Right lobe of liver (tissue), 6 donors: ENCODE data around the gene KIAA1549. TPM values are rescaled to one million over a fixed set of nuclear protein-coding genes. Genes with fewer than 3 reads are reported as not detected.
"Not testable (repeated sequence)": the region's sequence is repeated elsewhere in the genome, so short reads cannot be mapped to it uniquely, and the experiment has no call there.

Experiments
- ATAC-seq, 4 donors: fragments of 200-7000 bp; cut with Tn5 transposase; one replicate each; pipeline ENCODE4 v1.9.1; 2020; ENCODE audit warnings: mild to moderate bottlenecking in 4 of 4, moderate library complexity in 4 of 4
- DNase-seq, 3 donors: peaks; one replicate each; pipeline ENCODE4 v3.0.0-alpha.2; 2020
- H3K27ac ChIP-seq, 3 donors: fragments of 200-600 bp; one replicate each; pipeline ENCODE4 v1.8.0; 2022
- H3K27me3 ChIP-seq, 2 donors: fragments of 200-600 bp; one replicate each; pipeline ENCODE4 v1.8.0; 2022
- H3K36me3 ChIP-seq, 4 donors: fragments of 200-600 bp; sonication (generic) in 1 of 4; one replicate each; pipeline versions ENCODE4 v1.5.1 to v1.8.0; 2017 to 2022; ENCODE audit warnings: control low read depth in 1 of 4
- H3K4me1 ChIP-seq, 4 donors: fragments of 200-600 bp; sonication (generic) in 1 of 4; one replicate each; pipeline versions ENCODE4 v1.5.1 to v1.8.0; 2017 to 2022; ENCODE audit warnings: control low read depth in 1 of 4
- H3K4me3 ChIP-seq, 3 donors: fragments of 200-600 bp; one replicate each; pipeline ENCODE4 v1.8.0; 2022
- H3K9me3 ChIP-seq, 4 donors: fragments of 200-600 bp; sonication (generic) in 1 of 4; one replicate each; pipeline versions ENCODE4 v1.5.1 to v1.8.0; 2017 to 2022; ENCODE audit warnings: control low read depth in 1 of 4
- POLR2A ChIP-seq: fragments of 450-650 bp; IDR thresholded peaks from one replicate; pipeline ENCODE4 v1.6.1; 2017; ENCODE audit warnings: antibody characterized with exemption, mild to moderate bottlenecking
- WGBS: methylation state at CpG from one replicate; pipeline ENCODE4 v1.1.6; 2018; ENCODE audit warnings: low coverage, low lambda C conversion rate; ENCODE audit not compliant: insufficient coverage; ENCODE audit errors: missing lambda C conversion rate; 5-methylcytosine and 5-hydroxymethylcytosine counted together
- intact Hi-C, 2 donors: fragments of 100-400 bp; cut with DNase I; formaldehyde crosslinking; loops; one replicate each; pipeline versions ENCODE4 v1.11.2 to v1.14.1; 2022
- total RNA-seq, 6 experiments: library from RNA; depleted of rRNA in 2 of 6; stranded (reverse); fragments of >200 nt in 2 of 6; fragmentation: NEBNext Ultra II Directional in 3 of 6; extraction: Animal tissue kit (Norgen Biotek cat#: 25700) in 3 of 6; gene quantifications; one replicate each; pipeline versions ENCODE4 v1.1.0 to v1.2.4, GENCODE V29; 2016 to 2023
- TF ChIP-seq, protein P1 (sequence below), 4 donors: fragments of 200-600 bp in 3 of 4; fragments of 450-650 bp in 1 of 4; IDR thresholded peaks; one replicate each; pipeline versions ENCODE4 v1.5.1 to v1.8.0; 2016 to 2022; ENCODE audit warnings: antibody characterized with exemption in 4 of 4, mild to moderate bottlenecking in 2 of 4
- donor health status: DM: no; HTN: yes; CAD: no.
- donor health status: DM: no; HTN: no; CAD: no.
- donor health status: DM: no; HTN: no; CAD: no.
- donor health status: DM: no; HTN: yes; CAD: no.
- donor health status: DM: no; HTN: yes; CAD: no.

Gene KIAA1549
- total RNA-seq, 6 experiments from 2014 or later = 0.56 to 1.9 (median 0.68) TPM

DNA sequence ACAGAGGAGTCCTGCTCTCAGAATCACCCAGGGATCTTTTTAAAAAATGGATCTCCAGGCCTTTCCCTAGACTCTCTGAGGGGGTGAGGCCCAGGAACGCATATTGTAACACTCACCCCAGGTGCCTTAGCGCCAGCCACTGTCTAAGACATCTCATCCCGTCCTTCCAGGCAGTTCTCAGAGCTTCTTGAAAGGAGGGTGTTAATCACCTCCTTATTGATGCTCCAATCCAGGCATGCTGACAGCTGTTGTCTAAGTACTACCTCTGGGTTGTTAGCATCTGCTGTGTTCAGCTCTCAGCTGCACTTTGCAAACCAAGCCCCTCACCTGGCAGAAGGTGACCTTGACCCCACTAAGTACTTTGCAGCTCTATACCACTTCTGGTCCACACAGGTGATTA is 36.0 kb downstream of the KIAA1549 start:
- Histone ChIP-seq H3K36me3 (no peaks in the 10 kb centered on the region), H3K27ac (no peak overlapping the region), H3K27me3 (no peaks in the 10 kb centered on the region), H3K4me3 (no peak overlapping the region), H3K9me3 (no peaks in the 10 kb centered on the region), H3K4me1 (no peaks in the 10 kb centered on the region)
- DNase-seq = no peak
- WGBS = 51% methylated on average over 3 of the region's 3 CpGs
- TF ChIP-seq, protein P1, sequence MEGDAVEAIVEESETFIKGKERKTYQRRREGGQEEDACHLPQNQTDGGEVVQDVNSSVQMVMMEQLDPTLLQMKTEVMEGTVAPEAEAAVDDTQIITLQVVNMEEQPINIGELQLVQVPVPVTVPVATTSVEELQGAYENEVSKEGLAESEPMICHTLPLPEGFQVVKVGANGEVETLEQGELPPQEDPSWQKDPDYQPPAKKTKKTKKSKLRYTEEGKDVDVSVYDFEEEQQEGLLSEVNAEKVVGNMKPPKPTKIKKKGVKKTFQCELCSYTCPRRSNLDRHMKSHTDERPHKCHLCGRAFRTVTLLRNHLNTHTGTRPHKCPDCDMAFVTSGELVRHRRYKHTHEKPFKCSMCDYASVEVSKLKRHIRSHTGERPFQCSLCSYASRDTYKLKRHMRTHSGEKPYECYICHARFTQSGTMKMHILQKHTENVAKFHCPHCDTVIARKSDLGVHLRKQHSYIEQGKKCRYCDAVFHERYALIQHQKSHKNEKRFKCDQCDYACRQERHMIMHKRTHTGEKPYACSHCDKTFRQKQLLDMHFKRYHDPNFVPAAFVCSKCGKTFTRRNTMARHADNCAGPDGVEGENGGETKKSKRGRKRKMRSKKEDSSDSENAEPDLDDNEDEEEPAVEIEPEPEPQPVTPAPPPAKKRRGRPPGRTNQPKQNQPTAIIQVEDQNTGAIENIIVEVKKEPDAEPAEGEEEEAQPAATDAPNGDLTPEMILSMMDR (IDR thresholded peaks at IDR 0.05) = no peak
- no peak for TF ChIP-seq POLR2A
- ATAC-seq = no peak
- intact Hi-C loops = no loop called here

DNA sequence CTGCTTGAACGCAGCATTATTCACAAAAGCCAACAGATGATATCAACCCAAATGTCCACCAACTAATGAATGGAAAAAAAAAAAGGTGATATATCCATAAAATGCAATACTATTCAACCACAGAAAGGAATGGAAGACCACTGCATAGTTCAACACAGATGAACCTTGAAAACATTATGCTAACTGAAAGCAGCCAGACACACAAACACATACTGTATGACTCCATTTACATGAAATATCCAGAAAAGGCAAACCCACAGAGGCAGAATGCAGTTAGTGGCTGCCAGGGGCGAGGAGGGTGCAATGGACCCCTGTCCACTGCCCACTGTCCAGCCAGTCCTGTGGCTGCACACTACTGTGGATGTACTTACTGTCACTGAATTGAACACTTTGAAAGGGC is 36.6 kb downstream of the KIAA1549 start:
- Histone ChIP-seq H3K27me3 (no peaks in the 10 kb centered on the region), H3K9me3 (no peaks in the 10 kb centered on the region), H3K36me3 (no peaks in the 10 kb centered on the region), H3K4me3 (no peak overlapping the region), H3K27ac (no peak overlapping the region), H3K4me1 (no peaks in the 10 kb centered on the region)
- intact Hi-C loops = no loop called here
- TF ChIP-seq, protein P1 (IDR thresholded peaks at IDR 0.05) = no peak
- TF ChIP-seq POLR2A = no peak
- DNase-seq (no peak), ATAC-seq (no peak)
- WGBS = 88% methylated on average over 2 of the region's 2 CpGs

DNA sequence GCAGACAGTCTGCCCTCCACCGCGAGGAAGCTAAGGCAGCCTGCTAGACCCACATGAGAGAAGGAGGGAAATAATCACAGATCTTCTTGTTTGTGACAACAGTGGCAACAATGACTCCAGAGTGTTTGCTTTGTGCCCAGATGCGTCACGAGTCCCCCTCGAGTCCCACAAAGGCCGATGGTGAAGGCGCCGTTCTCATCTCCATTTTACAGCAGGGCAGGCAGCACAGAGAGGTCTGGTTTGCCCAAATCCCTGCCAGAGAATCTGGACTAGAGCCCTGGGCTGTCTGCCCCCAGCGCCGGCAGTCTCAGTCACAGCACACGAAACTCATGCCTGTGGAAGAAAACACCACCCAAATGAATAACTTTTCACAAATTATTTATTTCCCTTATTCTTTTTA is 38.1 kb downstream of the KIAA1549 start:
- H3K9me3 ChIP-seq = no peaks in the 10 kb centered on the region
- H3K36me3 ChIP-seq = no peaks in the 10 kb centered on the region
- 50% methylated on average over 2 of the region's 11 CpGs for WGBS
- no peaks in the 10 kb centered on the region for H3K4me1 ChIP-seq
- intact Hi-C loops = no loop called here
- ATAC-seq (no peak), DNase-seq (no peak)
- no peaks in the 10 kb centered on the region for H3K27me3 ChIP-seq
- no peak overlapping the region for H3K4me3 ChIP-seq
- no peak overlapping the region for H3K27ac ChIP-seq
- TF ChIP-seq POLR2A = no peak
- TF ChIP-seq, protein P1 (IDR thresholded peaks at IDR 0.05) = no peak

DNA sequence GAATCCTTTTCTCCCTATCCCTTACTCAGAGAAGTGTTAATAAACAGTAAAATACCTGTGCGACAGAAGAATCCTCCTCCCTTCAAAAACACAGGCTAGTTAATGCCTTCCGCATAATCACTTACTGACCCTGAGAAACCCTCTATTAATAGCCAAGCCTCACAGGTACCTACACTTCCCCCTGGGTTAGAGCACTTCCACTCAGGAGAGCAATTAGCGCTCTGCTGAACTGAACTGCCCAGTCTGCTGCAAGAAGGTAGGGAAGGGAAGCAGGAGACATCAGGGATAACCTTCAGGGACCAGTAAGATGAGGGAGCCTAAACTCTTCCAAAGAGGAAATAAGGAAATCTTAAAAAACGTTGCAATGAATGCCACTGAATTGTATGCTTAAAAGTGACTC is 39.6 kb downstream of the KIAA1549 start:
- Histone ChIP-seq H3K4me3 (no peak overlapping the region), H3K27me3 (no peaks in the 10 kb centered on the region), H3K36me3 (no peaks in the 10 kb centered on the region), H3K27ac (no peak overlapping the region), H3K9me3 (no peaks in the 10 kb centered on the region), H3K4me1 (no peaks in the 10 kb centered on the region)
- WGBS = 74% methylated on average over 4 of the region's 4 CpGs
- intact Hi-C loops = no loop called here
- ATAC-seq = no peak
- TF ChIP-seq, protein P1 (IDR thresholded peaks at IDR 0.05) = no peak
- no peak for TF ChIP-seq POLR2A
- no peak for DNase-seq

DNA sequence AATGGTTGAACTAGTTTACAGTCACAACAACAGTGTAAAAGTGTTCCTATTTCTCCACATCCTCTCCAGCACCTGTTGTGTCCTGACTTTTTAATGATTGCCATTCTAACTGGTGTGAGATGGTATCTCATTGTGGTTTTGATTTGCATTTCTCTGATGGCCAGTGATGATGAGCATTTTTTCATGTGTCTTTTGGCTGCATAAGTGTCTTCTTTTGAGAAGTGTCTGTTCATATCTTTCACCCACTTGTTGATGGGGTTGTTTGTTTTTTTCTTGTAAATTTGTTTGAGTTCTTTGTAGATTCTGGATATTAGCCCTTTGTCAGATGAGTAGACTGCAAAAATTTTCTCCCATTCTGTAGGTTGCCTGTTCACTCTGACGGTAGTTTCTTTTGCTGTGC is 40.6 kb downstream of the KIAA1549 start:
- H3K9me3 ChIP-seq, DNase-seq, intact Hi-C loops, H3K27ac ChIP-seq, ATAC-seq, H3K4me3 ChIP-seq, H3K27me3 ChIP-seq, H3K36me3 ChIP-seq, H3K4me1 ChIP-seq: not testable (repeated sequence)
- WGBS = 92% methylated on average over 1 of the region's 1 CpG
